Measurements from ENCODE around the gene UROS. TPM values are rescaled to one million over a fixed set of nuclear protein-coding genes. Genes with fewer than 3 reads are reported as not detected.

Gene UROS
- total RNA-seq, 4 donors from 2014 or later, result 29.7 to 46.5 (median 36.4) TPM

DNA sequence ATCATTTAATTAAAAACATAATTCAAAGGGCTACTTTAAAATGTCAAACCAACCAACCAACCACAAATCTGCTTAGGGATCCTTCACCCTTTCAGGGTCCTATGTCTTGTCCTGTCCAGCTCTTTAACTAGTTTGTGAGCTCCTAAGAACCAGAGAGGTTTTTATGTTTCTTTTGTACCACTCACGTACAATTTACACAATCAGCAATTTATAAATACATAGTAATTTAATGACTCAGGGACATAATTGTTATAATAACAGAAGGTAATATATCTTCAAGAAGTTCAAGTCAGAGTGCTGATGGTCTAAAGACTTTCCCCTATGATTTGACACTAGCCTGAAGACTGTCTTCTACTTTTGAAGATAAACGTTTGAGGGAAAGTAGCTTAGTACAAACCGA lies 42.1 kb upstream of the UROS start:
- intact Hi-C loops (cut with DNase I), result no loop called here
- no peak for TF ChIP-seq POLR2A (IDR thresholded peaks at IDR 0.05; ENCODE audit: low read depth)
- TF ChIP-seq, protein P1, sequence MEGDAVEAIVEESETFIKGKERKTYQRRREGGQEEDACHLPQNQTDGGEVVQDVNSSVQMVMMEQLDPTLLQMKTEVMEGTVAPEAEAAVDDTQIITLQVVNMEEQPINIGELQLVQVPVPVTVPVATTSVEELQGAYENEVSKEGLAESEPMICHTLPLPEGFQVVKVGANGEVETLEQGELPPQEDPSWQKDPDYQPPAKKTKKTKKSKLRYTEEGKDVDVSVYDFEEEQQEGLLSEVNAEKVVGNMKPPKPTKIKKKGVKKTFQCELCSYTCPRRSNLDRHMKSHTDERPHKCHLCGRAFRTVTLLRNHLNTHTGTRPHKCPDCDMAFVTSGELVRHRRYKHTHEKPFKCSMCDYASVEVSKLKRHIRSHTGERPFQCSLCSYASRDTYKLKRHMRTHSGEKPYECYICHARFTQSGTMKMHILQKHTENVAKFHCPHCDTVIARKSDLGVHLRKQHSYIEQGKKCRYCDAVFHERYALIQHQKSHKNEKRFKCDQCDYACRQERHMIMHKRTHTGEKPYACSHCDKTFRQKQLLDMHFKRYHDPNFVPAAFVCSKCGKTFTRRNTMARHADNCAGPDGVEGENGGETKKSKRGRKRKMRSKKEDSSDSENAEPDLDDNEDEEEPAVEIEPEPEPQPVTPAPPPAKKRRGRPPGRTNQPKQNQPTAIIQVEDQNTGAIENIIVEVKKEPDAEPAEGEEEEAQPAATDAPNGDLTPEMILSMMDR (IDR thresholded peaks at IDR 0.05), result no peak
- Histone ChIP-seq H3K4me3 (no peak overlapping the region), H3K27ac (replicated peaks in 1 of 4) (no peak overlapping the region), H3K27me3 (no peaks in the 10 kb centered on the region), H3K4me1 (no peaks in the 10 kb centered on the region), H3K9me3 (no peaks in the 10 kb centered on the region), H3K36me3 (peaks cover 18 to 49% (median 39%) of the 10 kb centered on the region in 4 donors)
- WGBS, result 87% methylated on average over 3 of the region's 3 CpGs
- DNase-seq (ENCODE audit: extremely low spot score), result no peak

DNA sequence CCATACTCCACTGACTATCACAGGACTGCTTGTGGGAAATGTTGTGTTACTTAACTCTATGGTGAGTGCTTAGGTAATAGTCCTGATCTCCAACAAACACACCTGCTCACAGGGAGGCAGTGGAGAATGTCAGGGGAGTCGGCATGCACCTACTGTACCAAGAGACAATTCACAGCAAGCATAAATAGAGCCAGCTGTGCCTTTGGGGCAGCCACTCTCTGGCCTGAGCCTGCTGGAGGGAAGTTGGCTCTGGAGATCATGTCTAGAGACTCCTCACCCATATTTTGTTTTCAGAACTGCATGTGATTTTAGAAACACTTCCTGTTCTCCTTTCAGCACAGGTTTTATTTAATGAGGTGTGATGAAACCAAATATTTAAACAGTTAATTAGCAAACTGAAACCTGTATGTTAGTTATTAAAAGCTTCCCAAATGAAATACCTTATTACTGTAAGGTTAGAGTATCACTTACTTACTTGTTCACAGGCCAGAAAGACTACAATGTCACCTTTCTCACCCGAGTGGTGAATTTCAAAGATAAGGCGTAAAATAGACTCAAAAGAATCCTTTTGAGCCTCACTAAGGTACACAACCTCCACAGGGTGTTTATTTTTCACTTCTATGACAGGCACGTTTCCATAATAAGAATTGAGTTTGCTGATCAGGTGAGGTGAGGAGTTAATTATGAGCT lies 36.2 kb upstream of the UROS start:
- WGBS, result 94% methylated on average over 4 of the region's 4 CpGs
- Histone ChIP-seq H3K27ac (replicated peaks in 1 of 4) (no peak overlapping the region), H3K27me3 (no peaks in the 10 kb centered on the region), H3K4me3 (no peak overlapping the region), H3K4me1 (no peaks in the 10 kb centered on the region), H3K9me3 (no peaks in the 10 kb centered on the region), H3K36me3 (peaks cover 15 to 64% (median 41%) of the 10 kb centered on the region in 4 donors)
- TF ChIP-seq POLR2AphosphoS5 (IDR thresholded peaks at IDR 0.05), result no peak
- no peak for TF ChIP-seq EP300 (IDR thresholded peaks at IDR 0.05)
- TF ChIP-seq POLR2A (IDR thresholded peaks at IDR 0.05; ENCODE audit: low read depth), result no peak
- TF ChIP-seq, protein P1 (IDR thresholded peaks at IDR 0.05), result no peak
- intact Hi-C loops (cut with DNase I), result no loop called here
- peak; percentile 60 for DNase-seq (ENCODE audit: extremely low spot score)

DNA sequence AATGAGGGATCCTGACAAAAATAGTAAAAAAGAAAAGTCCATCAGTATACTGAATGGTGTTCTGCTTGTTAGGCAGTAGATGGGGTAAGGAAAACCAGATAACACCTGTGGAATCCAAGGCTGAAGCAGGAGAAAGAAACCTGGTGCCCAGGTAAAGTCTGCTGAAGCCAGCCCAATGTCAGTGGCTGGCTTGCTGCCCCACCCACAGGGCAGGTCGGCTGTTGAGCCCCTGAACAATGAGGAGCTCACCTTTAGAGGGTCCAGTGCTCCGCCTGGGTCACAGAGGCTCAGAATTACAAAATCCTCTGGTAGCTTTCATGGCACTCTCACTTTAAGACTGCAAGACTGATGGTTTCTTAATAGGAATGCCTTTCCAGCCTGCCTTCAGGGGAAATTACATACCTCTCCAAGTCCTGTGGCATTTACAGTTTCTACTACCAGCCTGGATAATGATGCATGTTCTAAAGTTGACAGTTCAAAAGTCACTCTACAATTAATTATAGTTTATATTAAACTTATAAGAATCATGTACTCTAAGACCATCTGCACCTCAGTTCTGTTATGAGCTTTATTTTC lies 34.2 kb upstream of the UROS start:
- DNase-seq (ENCODE audit: extremely low spot score), result peak; percentile 31
- Histone ChIP-seq H3K9me3 (no peaks in the 10 kb centered on the region), H3K4me1 (no peaks in the 10 kb centered on the region), H3K36me3 (peaks cover 21 to 72% (median 42%) of the 10 kb centered on the region in 4 donors), H3K27me3 (no peaks in the 10 kb centered on the region), H3K4me3 (no peak overlapping the region), H3K27ac (replicated peaks in 1 of 4) (no peak overlapping the region)
- WGBS, result 81% methylated on average over 2 of the region's 2 CpGs
- TF ChIP-seq EP300 (IDR thresholded peaks at IDR 0.05) (no peak), POLR2AphosphoS5 (IDR thresholded peaks at IDR 0.05) (no peak)
- intact Hi-C loops (cut with DNase I), result no loop called here

DNA sequence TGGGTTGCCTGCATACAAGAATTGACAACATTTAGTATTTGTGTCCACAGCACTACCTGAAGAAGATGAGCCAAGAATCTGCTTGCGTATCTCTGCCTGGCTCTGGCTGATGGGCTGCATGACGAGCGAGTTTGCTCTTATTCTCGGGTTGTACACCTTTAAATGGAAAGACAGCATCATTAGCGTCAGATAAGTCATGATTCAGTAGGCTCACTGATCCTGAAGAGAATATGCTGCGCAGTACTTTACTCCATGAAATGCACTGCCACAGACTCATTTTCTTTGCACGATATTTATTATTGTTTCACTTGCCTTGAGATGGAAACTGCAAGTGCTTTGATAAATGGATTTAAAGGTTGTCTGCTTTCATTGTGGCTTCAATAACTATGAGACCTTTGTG lies 29.4 kb upstream of the UROS start:
- H3K27ac ChIP-seq (replicated peaks in 1 of 4), result no peak overlapping the region
- no peaks in the 10 kb centered on the region for H3K4me1 ChIP-seq
- intact Hi-C loops (cut with DNase I), result no loop called here
- no peak for DNase-seq (ENCODE audit: extremely low spot score)
- no peak overlapping the region for H3K4me3 ChIP-seq
- no peaks in the 10 kb centered on the region for H3K27me3 ChIP-seq
- peaks cover 23 to 86% (median 58%) of the 10 kb centered on the region in 4 donors for H3K36me3 ChIP-seq
- 94% methylated on average over 7 of the region's 7 CpGs for WGBS
- no peaks in the 10 kb centered on the region for H3K9me3 ChIP-seq
- TF ChIP-seq, protein P1 (IDR thresholded peaks at IDR 0.05), result no peak
- TF ChIP-seq POLR2A (IDR thresholded peaks at IDR 0.05; ENCODE audit: low read depth), result no peak
- no peak for TF ChIP-seq EP300 (IDR thresholded peaks at IDR 0.05)
- no peak for TF ChIP-seq POLR2AphosphoS5 (IDR thresholded peaks at IDR 0.05)

DNA sequence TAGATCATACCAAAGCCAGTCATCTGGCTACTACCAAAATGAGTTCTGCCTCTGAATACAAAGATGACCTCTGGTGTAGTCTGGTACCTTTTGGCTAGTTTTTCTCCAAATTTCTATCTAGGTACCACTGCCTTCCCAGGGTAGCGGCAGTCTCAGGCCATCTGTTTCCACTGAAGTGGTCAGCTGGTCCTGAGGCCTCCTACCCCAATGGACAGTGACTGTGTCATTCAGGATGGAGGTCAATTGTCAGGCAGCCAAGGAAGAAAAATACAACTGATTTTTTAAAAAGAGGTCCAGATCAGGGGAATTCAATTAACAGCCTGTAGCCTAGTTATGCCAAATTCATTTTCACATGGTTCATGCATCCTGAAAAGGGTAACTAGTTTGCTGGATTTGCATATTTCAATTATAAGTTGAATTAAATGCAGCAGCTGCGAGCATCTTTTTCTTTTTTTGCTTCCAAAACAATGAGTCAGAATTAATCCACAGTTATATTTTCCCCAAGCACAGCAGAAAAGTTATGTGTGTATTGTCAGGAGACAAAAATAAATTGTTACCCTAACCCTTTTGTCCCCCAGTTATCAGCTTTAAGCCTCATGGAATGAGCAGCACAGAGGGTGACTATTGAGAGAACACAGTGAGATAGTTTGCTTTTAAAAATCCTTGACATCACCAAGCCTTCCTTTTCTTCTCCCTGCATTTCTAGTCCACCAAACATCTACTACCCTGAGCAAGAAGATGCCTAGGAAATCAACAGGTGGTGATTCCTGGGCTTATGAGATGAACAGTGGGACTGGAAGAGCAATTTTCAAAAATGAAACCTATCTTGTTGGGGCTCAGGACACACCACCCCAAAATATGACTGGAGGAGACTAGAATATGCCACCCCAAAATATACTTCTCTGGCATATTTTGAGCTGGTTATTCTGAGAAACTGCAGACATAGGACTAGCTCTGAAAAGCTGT lies 28.0 kb upstream of the UROS start:
- WGBS, result 98% methylated on average over 2 of the region's 2 CpGs
- Histone ChIP-seq H3K36me3 (peaks cover 27 to 86% (median 58%) of the 10 kb centered on the region in 4 donors), H3K27me3 (no peaks in the 10 kb centered on the region), H3K4me3 (no peak overlapping the region), H3K4me1 (no peaks in the 10 kb centered on the region), H3K27ac (replicated peaks in 1 of 4) (no peak overlapping the region), H3K9me3 (no peaks in the 10 kb centered on the region)
- no peak for TF ChIP-seq POLR2AphosphoS5 (IDR thresholded peaks at IDR 0.05)
- TF ChIP-seq, protein P1 (IDR thresholded peaks at IDR 0.05), result no peak
- no peak for TF ChIP-seq EP300 (IDR thresholded peaks at IDR 0.05)
- no peak for TF ChIP-seq POLR2A (IDR thresholded peaks at IDR 0.05; ENCODE audit: low read depth)
- peak; percentile 34 for DNase-seq (ENCODE audit: extremely low spot score)
- intact Hi-C loops (cut with DNase I), result no loop called here
